GM19023 (cell line): Measurements from ENCODE around the gene ATOH8.

Experiments
- ATAC-seq: cut with Tn5 transposase; IDR thresholded peaks from one replicate; pipeline ENCODE4 v1.9.1; 2021; ENCODE audit warnings: mild to moderate bottlenecking, moderate library complexity; ENCODE audit not compliant: unreplicated experiment

The ATOH8 gene

GRCh38 chr2:85735691-85736090 lies 18.1 kb upstream of the ATOH8 start:
- ATAC-seq, result no peak

DNA sequence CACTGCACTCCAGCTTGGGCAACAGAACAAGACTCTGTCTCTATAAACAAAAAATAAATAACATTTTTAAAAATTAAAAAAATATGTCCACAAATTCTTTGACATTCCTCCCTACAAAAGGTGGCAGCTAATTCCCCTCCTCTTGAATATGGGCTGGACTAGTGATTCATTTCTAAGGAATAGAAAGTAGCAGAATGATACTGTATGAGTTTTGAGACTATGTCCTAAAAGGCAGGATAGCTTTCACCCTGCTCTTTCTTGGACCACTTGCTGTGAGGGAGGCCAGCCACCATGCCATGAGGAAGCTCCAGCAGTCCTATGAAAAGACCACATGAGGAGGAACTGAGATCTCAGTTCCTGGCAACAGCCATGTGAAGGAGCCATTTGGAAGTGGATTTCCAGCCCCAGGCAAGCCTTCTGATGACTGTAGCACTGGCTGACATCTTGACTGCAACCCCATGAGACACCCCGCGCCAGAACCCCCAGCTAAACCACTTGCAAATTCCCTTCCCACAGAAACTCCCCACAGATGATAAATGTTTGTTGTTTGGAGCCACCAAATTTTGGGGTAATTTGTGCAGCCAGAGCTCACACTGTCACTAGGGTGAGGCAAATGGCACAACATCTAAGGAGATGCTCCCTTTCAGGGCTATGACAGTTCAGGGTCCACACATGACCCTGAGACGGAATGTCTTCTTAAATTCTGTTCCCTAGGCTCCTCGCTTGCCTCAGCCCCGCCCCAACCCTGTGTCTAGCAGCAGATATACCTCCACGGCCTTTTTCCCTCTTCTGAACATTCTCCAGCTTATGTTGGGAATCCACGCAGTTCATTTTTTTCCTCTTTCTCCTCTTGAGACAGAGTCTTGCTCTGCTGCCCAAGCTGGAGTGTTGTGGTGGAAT lies 17.1 kb upstream of the ATOH8 start:
- ATAC-seq, result no peak

DNA sequence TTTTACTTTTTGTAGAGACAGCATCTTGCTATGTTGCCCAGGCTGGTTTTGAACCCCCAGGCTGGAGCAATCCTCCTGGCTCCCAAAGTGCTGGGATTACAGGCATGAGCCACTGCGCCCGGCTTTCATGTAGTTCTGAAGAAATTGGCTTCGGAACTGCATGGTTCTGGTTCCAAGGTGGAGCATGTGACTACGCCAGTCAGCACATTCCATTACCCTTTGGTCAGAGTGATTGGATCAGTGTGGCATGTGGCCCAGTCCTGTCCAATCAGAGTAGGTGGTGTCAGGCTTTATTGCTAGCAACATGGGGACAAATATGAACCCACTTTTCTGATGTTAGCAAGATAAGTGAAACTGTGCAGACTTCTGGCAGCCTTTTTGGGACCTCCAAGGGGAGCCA lies 16.3 kb upstream of the ATOH8 start:
- no peak for ATAC-seq

GRCh38 chr2:85737961-85738360 lies 15.8 kb upstream of the ATOH8 start:
- no peak for ATAC-seq

GRCh38 chr2:85740193-85740592 lies 13.6 kb upstream of the ATOH8 start:
- no peak for ATAC-seq

GRCh38 chr2:85741211-85741832 lies 12.5 kb upstream of the ATOH8 start:
- ATAC-seq, result no peak

- ATAC-seq, result no peak
These were observed 11.8 kb upstream of the ATOH8 start for GRCh38 chr2:85741833-85742455.

- ATAC-seq, result no peak
These were observed 10.3 kb upstream of the ATOH8 start for GRCh38 chr2:85743304-85743978.

GRCh38 chr2:85744055-85744454 lies 9.7 kb upstream of the ATOH8 start:
- no peak for ATAC-seq

DNA sequence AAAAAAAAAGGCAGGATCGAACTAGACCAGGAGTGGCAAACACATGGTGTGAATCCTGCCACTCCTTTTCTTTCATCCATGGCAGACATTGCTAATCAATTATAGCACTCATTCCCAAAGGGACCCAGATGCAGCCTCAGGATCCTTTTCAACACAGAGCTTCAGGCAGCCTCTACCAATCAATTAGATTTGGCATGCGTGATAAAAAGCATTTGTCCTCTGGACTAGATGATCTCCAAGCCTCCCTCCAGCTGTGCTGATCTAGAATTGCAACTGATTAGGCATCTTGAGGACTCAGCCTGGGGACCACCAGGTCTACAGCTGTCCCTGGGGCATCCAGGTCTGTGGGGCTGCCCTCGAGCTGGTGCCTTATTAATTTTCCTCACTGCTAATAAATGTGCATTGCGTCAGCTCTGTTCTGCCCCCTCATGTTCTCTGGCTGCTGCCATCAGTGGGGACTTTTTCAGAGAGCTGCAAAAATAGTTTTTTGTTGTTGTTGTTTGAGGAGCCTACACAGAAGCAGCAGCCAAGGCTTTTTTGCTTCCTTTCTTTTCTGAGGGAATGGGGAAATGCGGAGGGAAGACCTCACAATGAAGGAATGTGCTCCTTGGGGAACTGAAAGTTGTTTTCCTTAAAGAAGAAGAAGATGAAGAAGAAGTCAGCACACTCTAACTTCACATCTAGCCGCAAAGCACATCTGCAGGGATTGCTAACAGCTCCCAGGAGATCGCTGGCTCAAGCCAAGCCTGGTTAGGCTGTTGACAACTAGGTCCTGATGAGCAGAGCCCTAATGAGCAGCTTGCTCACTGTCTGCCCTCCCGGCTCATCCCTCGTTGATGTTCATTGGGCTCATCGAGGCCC lies 8.8 kb upstream of the ATOH8 start:
- no peak for ATAC-seq

DNA sequence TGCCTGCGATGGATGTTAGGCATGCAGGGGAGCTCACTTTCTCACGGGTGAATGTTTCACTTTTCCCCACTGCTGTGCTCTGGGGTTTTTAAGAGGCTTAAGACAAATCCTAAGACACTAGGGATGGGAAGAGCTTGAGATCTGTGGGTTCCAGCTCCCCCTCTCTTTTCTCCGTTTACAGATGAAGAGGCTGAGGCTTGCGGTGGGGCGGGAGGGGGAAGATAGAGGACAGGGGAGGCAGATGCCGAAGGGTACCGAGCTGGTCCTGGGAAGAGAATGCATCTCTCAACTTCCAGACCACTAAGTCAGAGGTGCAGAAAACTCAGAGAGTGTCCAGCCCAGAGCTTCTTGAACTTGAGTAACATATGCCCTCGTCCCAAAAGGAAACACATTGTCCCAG lies 8.2 kb upstream of the ATOH8 start:
- no peak for ATAC-seq

GRCh38 chr2:85746321-85747004 lies 7.3 kb upstream of the ATOH8 start:
- no peak for ATAC-seq

DNA sequence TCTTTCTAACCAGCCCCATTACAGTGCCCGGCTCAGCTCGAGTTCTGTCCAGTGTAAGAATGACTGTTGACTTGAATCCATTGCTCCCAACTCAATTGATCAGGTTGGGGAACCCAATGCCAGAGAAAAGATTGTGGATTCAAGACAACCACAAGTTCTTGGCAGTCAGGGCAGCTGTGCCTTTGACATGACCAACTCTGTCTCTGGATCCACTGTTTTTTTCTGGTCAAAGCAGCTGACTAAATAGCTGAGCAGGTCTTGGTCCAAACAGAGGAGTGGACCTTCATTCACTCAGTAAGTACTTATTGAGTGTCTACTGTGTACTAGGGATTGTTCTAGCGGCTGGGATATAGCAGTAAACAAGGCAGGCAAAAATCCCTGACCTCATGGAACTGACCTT lies 6.3 kb upstream of the ATOH8 start:
- no peak for ATAC-seq

GRCh38 chr2:85748039-85748734 lies 5.6 kb upstream of the ATOH8 start:
- ATAC-seq, result no peak

DNA sequence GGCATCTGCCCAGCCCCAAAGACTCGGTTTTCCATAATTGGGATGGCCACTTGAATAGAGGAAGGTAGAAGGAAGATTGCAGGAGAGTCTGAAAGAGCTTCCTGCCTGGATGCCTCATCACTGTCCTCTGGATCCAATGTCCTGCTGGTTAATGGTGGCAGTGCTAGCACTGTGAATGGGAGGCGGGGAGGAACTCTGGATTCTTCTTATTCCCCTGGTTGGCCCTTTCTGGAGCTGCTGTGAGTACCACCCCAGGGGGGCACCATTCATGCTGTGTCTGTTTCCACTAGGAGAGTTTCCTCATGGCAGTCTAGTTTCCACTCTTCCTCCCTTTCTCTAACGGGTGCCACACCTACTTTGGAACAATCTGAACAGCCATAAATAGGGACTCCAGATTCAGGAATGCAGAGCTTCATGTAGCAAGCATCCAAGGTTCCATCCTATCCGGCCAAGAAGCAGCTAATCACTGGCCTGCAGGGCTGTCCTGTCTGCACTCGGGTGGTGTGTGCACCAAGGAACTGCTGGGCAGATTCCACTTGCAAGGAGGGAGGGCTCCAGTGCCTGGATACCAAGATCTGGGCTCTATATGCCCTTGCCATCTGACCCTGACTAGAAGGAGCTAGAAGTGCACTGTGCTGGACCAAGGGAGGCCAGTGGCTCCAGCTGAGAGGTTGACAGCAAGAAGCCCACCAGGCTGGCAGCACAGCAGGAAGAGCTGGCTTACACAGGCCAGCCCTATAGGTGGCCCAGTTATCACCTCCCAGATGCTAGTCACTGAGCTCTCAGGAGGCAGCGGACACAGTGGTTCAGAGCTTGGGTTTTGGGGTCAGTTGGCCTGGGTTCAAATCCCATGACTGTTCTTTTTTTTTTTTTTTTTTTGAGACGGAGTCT lies 4.6 kb upstream of the ATOH8 start:
- no peak for ATAC-seq

DNA sequence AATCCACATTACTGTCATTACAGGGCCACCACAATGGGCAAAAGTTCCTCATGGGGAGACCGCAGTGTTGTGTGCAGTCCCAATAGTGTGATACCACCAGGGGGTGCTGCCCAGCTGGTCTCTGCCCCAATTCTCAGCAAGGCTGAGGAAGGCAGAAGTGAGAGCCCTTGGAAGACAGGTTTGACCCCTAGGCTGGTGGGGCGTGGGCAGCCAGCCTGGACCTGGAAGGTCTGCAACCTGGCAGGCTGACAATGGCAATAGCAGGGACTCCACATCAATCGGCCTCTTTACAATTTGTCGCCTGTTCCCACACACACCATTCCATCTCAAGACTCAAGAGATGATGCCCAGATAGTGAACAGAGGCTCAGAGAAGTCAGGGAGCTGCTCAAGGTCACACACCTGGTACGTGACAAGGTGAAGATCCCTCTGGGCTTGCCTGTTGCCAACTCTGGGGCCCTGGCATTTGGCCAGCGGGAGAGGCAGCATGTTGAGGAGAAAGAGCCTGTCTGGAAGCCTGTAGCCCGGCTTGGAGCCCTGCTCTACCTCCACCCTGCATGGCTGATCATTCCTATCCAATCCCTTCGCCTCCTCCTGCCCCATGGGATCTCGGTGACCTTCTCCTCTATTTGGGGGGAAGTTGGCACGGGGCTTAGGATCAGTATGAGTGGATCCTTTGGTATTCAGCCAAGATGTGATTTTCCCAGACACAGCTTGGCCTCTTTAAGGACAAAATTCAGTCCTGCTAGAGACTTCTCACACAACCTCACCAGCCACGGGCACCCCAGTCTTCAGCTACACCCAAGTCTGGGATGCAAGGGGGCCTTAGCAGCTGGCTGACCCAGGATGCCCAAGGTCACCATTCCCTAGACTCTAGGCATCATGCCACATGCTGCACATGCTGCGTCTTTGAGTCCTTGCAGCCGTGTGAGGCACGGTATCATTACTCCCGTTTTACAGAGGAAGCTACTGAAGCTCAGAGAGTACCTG lies 2.9 kb upstream of the ATOH8 start:
- ATAC-seq, result no peak

- no peak for ATAC-seq
These were observed 2.2 kb upstream of the ATOH8 start for GRCh38 chr2:85751627-85752026.
